ENCODE results near the gene CCNY.

Gene CCNY

DNA sequence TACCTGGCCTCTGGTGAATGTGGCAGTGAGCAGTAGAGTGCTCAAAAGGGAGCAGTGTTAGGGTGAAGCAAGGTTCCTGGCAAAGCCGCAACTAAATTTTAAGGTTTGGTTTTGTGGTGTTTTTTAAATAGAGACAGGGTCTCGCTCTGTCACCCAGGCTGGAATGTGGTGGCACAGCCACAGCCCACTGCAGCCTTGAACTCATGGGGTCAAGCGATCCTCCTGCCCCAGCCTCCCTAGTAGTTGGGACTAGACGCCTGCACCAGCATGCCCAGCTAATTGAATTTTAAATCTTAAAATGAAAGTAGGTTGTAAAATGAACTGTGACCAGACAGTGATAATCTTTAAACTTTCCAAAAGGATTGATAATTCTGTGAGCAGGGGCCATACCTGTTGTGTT, 130.4 kb downstream of the CCNY start:
- no peak overlapping the region for H3K4me3 Mint-ChIP-seq
- H3K27me3 Mint-ChIP-seq, result no peaks in the 10 kb centered on the region
- DNase-seq (ENCODE audit: low spot score in 2 of 2) (no peak), ATAC-seq (replicated peaks; ENCODE audit: extremely low read depth, poor library complexity, severe bottlenecking) (no peak)
- peaks cover 29% of the 10 kb centered on the region for H3K4me1 Mint-ChIP-seq
- H3K9me3 Mint-ChIP-seq, result no peaks in the 10 kb centered on the region
- no peak overlapping the region for H3K27ac Mint-ChIP-seq (ENCODE audit: low read depth)
- H3K36me3 Mint-ChIP-seq (ENCODE audit: insufficient read depth), result peaks cover 1% of the 10 kb centered on the region

DNA sequence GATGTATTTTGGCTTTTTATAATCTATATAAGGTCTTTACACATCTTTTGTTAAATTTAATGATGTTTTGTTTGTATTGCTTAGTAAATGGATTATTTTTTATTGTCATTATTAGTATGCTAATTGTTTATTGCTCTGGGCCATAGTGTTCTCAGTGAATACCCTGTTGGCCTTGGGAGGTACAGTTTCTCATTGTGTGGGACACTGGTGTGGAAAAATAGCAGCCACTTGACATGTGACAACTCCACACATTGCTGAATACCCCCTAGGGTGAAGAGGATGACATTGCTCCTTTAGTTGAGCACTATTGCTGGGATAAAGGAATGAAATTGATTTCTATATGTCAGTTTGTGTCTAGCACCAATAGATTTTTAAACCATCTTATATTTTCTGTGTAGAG, 130.9 kb downstream of the CCNY start:
- Mint-ChIP-seq H3K4me3 (no peak overlapping the region), H3K4me1 (peaks cover 29% of the 10 kb centered on the region), H3K27ac (ENCODE audit: low read depth) (no peak overlapping the region), H3K36me3 (ENCODE audit: insufficient read depth) (peaks cover 1% of the 10 kb centered on the region), H3K27me3 (no peaks in the 10 kb centered on the region), H3K9me3 (no peaks in the 10 kb centered on the region)
- DNase-seq (ENCODE audit: low spot score in 2 of 2), result no peak
- no peak for ATAC-seq (replicated peaks; ENCODE audit: extremely low read depth, poor library complexity, severe bottlenecking)

DNA sequence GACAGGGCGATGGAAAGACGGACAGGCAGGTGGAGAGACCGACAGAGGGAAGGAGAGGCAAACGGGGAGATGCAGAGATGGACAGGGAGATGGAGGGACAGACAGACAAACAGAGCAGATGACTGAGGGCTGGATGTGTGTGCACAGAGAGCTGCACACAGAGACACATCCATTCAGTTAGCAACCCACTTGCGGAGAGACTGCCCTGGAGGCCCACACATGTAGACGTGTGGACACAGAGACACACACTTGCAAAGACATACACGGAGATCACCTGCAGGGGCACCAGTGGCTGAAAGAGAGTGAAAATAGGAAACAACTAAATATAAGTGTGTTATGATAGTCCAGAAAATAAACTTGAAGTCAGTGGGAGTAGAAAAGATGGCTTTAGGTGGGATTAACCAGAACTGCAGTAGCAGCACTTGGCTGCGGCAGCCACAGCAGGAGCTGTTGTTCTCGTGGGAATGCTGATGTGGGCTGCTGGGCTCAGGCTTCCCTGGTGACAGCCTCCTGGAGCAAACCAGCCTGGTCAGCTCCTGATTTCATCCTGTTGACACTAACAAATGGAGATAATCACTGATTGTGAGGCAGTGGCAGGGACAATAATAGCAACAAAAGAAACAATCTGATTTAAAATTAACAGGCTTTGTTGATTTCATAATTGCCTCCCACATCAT, 134.1 kb downstream of the CCNY start:
- Mint-ChIP-seq H3K9me3 (no peaks in the 10 kb centered on the region), H3K4me3 (no peak overlapping the region), H3K36me3 (ENCODE audit: insufficient read depth) (peaks cover 3% of the 10 kb centered on the region), H3K4me1 (peaks cover 29% of the 10 kb centered on the region), H3K27me3 (no peaks in the 10 kb centered on the region), H3K27ac (ENCODE audit: low read depth) (no peak overlapping the region)
- ATAC-seq (replicated peaks; ENCODE audit: extremely low read depth, poor library complexity, severe bottlenecking), result no peak
- no peak for DNase-seq (ENCODE audit: low spot score in 2 of 2)

DNA sequence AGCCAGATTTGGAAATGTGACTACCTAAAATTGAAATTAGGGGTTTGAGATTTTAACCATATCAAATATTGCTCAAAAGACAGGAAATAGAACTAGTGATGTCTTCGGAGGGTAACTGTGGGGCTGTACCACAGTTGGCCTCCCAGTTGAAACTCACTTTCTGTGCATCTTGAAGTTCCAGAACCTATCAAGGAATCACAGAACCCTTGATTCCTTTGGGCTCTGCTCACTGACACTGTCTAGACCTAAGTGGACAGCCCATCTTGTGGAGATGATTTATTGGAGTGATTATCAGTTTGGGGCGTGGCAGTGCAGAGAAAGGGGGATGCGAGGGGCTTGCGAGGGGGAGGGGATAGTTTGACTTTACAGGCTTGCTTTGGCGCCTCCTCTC, 134.6 kb downstream of the CCNY start:
- no peak for DNase-seq (ENCODE audit: low spot score in 2 of 2)
- Mint-ChIP-seq H3K27ac (ENCODE audit: low read depth) (no peak overlapping the region), H3K4me1 (peaks cover 29% of the 10 kb centered on the region), H3K27me3 (no peaks in the 10 kb centered on the region), H3K9me3 (no peaks in the 10 kb centered on the region), H3K4me3 (no peak overlapping the region), H3K36me3 (ENCODE audit: insufficient read depth) (peaks cover 3% of the 10 kb centered on the region)
- no peak for ATAC-seq (replicated peaks; ENCODE audit: extremely low read depth, poor library complexity, severe bottlenecking)

DNA sequence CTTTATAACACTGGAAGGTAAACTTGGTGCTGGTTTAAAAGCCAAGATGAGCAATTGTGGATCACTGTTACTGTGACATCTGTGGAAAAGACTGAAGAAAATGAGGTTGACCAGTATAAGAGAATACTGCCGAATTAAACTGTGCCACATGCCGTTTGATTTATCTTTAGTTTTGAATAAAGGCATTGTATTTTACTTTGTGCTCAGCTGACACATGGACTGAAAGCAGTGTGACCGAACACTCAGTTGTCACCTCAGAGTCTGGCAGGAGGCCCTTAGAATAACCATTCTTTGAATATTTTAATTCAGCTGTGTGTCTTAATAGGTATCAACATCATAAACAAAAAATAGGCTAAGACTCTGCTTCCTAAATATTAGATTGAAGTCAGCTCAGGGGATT, 135.1 kb downstream of the CCNY start:
- Mint-ChIP-seq H3K4me1 (peaks cover 29% of the 10 kb centered on the region), H3K36me3 (ENCODE audit: insufficient read depth) (peaks cover 3% of the 10 kb centered on the region)

DNA sequence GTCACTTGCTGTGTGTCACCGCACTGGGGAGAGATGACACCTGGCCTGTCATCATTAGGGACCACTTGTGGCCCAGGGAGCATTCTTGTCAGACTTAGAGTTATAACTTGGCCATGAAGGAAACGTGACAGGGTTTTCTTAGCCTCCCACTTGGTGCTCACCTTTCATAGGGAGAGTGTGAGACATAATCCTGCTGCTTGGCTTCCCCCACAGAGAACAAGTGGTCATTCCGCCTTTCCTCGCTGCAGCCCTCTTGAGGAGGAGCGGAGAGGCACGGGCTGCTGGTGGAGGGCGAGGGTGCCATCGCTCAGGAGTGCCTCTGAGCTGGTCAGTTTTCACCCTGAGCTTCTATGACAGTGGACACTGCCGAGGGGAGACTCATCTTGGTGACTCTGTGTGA, 143.8 kb downstream of the CCNY start:
- Mint-ChIP-seq H3K36me3 (ENCODE audit: insufficient read depth) (peaks cover 5% of the 10 kb centered on the region), H3K27me3 (no peaks in the 10 kb centered on the region), H3K4me3 (no peak overlapping the region), H3K9me3 (no peaks in the 10 kb centered on the region), H3K27ac (ENCODE audit: low read depth) (no peak overlapping the region), H3K4me1 (peaks cover 26% of the 10 kb centered on the region)
- no peak for ATAC-seq (replicated peaks; ENCODE audit: extremely low read depth, poor library complexity, severe bottlenecking)
- no peak for DNase-seq (ENCODE audit: low spot score in 2 of 2)

More for the DNA sequence above, 135.1 kb downstream of the CCNY start:
- ATAC-seq (replicated peaks; ENCODE audit: extremely low read depth, poor library complexity, severe bottlenecking), result no peak
- DNase-seq (ENCODE audit: low spot score in 2 of 2), result no peak
- Mint-ChIP-seq H3K27me3 (no peaks in the 10 kb centered on the region), H3K27ac (ENCODE audit: low read depth) (no peak overlapping the region), H3K9me3 (no peaks in the 10 kb centered on the region), H3K4me3 (no peak overlapping the region)

DNA sequence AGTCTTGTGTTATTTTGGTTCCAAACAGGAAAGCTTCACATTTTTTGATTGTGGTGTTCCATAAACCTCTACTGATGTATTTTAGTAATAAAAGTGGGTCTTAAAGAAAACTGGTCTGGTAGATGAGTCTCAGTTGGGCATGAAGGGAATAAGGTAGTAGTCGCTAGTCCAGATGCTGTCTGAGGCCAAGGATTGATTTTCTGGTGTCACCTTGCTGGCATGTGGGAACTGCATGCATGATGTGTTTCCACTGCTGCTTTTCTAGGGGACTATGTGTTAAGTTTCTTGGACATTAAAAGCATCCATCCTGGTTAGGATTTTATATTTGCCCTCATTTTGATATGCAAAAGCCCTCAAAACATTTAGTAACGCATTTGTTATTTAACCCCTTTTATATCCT, 145.1 kb downstream of the CCNY start:
- no peak overlapping the region for H3K27ac Mint-ChIP-seq (ENCODE audit: low read depth)
- no peaks in the 10 kb centered on the region for H3K27me3 Mint-ChIP-seq
- peaks cover 34% of the 10 kb centered on the region for H3K4me1 Mint-ChIP-seq
- H3K4me3 Mint-ChIP-seq, result no peak overlapping the region
- DNase-seq (ENCODE audit: low spot score in 2 of 2), result no peak
- H3K9me3 Mint-ChIP-seq, result no peaks in the 10 kb centered on the region
- H3K36me3 Mint-ChIP-seq (ENCODE audit: insufficient read depth), result peaks cover 5% of the 10 kb centered on the region
- ATAC-seq (replicated peaks; ENCODE audit: extremely low read depth, poor library complexity, severe bottlenecking), result no peak

DNA sequence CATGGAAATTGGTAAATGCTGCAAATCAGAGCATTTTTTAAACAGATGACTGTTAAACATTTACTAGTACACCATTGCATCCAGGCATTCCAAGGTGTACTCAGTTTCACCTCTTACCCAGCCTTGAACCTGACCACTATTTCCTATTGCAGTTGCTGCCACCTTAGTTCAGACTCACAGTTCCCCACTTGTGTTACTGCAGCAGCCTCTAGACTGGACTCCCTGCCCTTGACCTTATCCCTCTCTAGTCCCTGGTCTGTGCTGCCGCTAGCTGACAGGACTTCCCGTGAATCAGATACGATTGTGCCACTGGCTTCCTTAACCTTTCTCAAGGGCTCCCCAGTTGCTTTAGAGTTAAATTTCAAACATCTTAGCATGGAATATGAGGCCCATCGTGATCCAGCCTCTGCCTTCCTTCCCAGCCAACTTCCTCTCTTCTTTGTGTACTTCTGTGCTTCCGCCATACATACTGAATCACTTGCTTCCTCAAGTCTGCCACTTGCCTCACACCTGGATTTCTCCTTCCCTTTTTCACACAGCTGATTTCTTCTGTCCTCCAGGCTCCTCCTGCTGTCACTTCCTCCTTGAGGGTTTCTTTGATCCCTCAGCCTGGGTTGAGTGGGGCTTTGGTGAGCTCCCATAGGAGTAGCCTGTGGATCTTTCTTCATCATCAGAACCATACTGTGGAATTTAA, 150.1 kb downstream of the CCNY start:
- DNase-seq (ENCODE audit: low spot score in 2 of 2), result no peak
- Mint-ChIP-seq H3K36me3 (ENCODE audit: insufficient read depth) (peaks cover 8% of the 10 kb centered on the region), H3K27ac (ENCODE audit: low read depth) (peak overlapping the region; percentile 61), H3K4me1 (peaks cover 33% of the 10 kb centered on the region), H3K27me3 (no peaks in the 10 kb centered on the region), H3K9me3 (no peaks in the 10 kb centered on the region), H3K4me3 (no peak overlapping the region)
- ATAC-seq (replicated peaks; ENCODE audit: extremely low read depth, poor library complexity, severe bottlenecking), result no peak

DNA sequence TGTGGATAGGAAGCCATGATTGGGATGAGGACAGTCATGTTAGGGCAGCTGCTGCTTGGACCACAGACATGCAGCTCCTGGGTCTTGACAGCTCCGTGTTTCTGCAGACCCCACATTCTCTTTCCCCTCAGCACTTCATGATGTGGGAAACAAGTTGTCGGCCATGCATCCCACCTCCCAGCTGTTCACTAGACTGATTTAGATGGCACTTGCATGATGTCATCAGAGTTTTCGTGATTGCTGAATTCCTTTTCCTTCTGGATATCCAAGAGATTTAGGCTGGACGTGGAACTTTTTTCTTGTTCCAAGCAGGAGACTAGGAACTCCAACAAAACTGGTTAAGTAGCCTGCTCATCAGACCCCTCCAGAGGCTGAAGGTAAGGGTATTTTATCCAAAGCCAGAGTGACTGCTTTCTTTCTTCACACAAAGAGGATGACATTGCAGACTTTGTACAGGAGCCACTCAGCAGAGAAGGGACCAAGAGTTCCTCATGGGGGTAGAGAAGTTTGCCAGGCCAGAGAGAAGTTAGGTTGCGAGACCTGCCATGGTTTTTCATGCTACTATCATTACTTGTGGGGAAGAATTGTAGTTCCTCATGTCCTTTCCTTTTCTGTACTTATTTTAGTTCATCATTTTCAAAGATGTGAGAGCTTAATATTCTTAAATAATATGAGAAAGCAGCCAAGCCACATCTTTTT, 151.2 kb downstream of the CCNY start:
- H3K4me3 Mint-ChIP-seq, result no peak overlapping the region
- H3K4me1 Mint-ChIP-seq, result peaks cover 30% of the 10 kb centered on the region
- no peaks in the 10 kb centered on the region for H3K9me3 Mint-ChIP-seq
- no peak for ATAC-seq (replicated peaks; ENCODE audit: extremely low read depth, poor library complexity, severe bottlenecking)
- no peaks in the 10 kb centered on the region for H3K27me3 Mint-ChIP-seq
- H3K27ac Mint-ChIP-seq (ENCODE audit: low read depth), result no peak overlapping the region
- peaks cover 10% of the 10 kb centered on the region for H3K36me3 Mint-ChIP-seq (ENCODE audit: insufficient read depth)
- DNase-seq (ENCODE audit: low spot score in 2 of 2), result no peak

DNA sequence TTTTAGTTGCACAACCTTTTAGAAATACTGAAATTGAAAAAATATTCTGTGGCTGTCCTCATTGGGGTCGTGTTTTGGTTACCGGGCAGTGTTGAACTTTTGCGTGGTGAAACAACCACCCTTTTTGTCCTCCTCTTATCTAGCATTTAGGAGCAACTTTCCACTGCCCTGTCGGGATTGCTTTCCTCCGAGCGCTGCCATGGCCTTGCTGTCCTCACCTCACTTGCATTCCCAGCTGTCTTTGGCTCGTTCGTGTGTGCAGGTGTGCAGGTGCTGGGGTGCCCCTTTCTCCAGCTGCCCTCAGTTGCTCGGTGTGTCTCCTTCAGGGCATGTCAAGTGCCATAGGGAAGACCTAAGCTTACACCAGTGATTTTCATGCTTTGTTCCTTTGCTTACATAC, 151.9 kb downstream of the CCNY start:
- peaks cover 10% of the 10 kb centered on the region for H3K36me3 Mint-ChIP-seq (ENCODE audit: insufficient read depth)
- H3K27me3 Mint-ChIP-seq, result no peaks in the 10 kb centered on the region
- ATAC-seq (replicated peaks; ENCODE audit: extremely low read depth, poor library complexity, severe bottlenecking) (no peak), DNase-seq (ENCODE audit: low spot score in 2 of 2) (no peak)
- H3K4me1 Mint-ChIP-seq, result peaks cover 33% of the 10 kb centered on the region
- H3K4me3 Mint-ChIP-seq, result no peak overlapping the region
- no peaks in the 10 kb centered on the region for H3K9me3 Mint-ChIP-seq
- H3K27ac Mint-ChIP-seq (ENCODE audit: low read depth), result no peak overlapping the region

DNA sequence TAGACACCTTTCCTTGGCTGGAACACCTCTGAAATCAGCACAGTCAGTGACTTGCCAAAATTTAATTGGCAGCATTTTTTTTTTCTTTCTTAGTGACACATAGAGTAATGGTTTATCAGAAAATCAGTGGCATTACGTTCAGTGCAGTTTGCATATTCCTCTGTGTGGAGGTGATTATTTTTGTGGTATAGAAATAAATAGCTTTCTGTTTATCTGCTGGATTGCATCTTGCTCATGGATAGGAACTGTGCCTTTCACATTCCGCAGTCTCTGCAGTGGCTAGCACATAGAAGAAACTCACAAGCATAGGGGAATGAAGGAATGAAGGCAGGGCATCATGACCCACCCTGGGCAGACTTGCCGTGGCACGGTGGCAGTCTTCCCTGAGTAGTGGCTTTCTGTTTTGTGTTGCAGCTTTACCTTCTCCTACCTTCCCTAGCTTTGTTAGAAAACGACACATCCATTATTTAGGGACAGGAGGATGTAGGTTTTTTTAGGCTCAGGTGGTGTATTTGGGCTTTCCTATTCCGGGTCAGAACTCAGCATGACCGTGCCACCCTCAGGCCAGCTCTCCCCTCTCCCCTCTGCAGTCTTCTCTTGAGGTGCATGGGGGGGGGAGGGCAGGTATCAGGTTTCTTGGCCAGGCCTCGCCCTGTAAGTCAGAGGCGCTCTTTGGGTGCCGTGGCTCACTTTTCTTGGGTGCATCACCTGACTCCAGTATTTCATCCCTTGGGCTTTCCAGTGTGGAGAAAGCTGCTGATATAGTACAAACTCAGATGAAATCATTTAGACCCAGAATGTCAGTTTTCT, 156.3 kb downstream of the CCNY start:
- ATAC-seq (replicated peaks; ENCODE audit: extremely low read depth, poor library complexity, severe bottlenecking), result no peak

More for the DNA sequence above, 156.3 kb downstream of the CCNY start:
- Mint-ChIP-seq H3K27me3 (no peaks in the 10 kb centered on the region), H3K9me3 (no peaks in the 10 kb centered on the region), H3K4me3 (no peak overlapping the region), H3K27ac (ENCODE audit: low read depth) (peak overlapping the region; percentile 79), H3K36me3 (ENCODE audit: insufficient read depth) (peaks cover 7% of the 10 kb centered on the region), H3K4me1 (peaks cover 41% of the 10 kb centered on the region)
- no peak for DNase-seq (ENCODE audit: low spot score in 2 of 2)

Data from central memory CD8-positive, alpha-beta T cell (primary cell).